Stimulated activated CD4-positive, alpha-beta T cell treated with anti-CD3 and anti-CD28 coated beads, Interleukin-15, amount 100 ng/mL, for 24 hours (primary cell): ENCODE measurements around the gene RBBP8.
"Not testable (repeated sequence)": the region's sequence is repeated elsewhere in the genome, so short reads cannot be mapped to it uniquely, and the experiment has no call there.

Experiments used
- DNase-seq: peaks from one replicate; pipeline ENCODE4 v3.0.0-alpha.2; 2020

RBBP8 gene

DNA sequence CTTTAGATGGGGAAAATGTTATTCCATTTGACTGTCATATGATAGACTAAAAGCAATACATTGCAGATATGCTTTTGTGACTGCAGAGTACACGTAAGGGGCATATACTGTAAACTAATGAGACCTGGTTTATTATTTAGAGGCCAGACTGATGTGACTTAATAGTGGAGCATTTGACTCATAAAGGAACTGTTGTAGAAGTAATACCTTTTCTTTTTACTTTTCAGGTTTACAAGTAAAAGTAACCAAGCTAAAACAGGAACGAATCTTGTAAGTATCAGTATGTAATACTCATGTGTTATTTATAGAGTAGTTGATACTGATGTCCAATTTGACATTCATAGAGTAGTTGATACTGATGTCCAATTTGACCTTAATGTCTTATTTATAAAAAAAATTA, 13.1 kb downstream of the RBBP8 start:
- no peak for DNase-seq

- DNase-seq, result no peak
Observed at GRCh38 chr18:22946846-22947245, 13.7 kb downstream of the RBBP8 start.

DNA sequence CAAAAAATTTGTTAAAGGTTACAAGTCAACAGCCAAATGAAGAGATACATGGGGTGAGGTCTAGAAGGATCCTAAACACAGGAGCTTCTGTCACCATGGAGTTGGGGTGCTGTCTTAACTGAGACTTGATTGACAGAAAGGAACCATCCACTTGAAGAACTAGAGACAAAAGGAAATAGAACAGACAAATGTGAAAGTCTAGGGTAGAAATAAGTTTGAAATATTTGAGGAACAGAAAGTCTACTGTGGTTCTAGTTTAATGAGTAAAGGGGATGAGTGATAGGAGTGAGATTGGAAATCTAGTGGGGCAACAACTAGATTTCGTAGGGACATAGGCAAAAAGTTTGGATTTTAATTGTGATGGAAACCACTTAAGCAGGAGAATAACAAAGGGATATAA, 18.7 kb downstream of the RBBP8 start:
- DNase-seq, result no peak

- DNase-seq, result no peak
Observed at GRCh38 chr18:22952525-22952924, 19.4 kb downstream of the RBBP8 start.

DNA sequence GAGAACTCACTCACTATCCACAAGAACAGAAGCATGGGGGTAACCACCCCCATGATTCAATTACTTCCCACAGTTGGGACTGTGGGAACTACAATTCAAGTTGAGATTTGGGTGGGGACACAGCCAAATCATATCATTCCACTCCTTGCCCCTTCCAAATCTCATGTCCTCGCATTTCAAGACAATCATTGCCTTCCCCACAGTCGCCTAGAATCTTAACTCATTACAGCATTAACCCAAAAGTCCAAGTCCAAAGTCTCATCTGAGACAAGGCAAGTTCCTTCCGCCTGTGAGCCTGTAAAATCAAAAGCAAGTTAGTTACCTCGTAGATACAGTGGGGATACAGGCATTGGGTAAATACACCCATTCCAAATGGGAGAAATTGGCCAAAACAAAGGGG, 20.9 kb downstream of the RBBP8 start:
- not testable (repeated sequence) for DNase-seq

DNA sequence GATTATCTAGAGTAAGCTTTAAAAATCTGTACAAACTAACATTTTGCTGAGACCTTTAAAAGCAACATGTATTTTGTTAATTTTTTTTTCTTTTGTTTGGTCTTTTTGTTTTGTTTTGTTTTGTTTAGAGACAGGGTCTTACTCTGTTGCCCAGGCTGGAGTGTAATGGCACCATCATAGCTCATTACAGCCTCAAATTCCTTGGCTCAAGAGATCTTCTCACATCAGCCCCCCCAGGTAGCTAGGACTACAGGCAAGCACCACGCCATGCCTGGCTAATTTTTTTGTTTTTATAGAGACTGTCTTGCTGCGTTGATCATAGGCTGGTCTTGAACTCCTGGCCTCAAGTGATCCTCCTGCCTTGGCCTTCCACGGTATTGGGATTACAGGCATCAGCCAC, 23.1 kb downstream of the RBBP8 start:
- no peak for DNase-seq

DNA sequence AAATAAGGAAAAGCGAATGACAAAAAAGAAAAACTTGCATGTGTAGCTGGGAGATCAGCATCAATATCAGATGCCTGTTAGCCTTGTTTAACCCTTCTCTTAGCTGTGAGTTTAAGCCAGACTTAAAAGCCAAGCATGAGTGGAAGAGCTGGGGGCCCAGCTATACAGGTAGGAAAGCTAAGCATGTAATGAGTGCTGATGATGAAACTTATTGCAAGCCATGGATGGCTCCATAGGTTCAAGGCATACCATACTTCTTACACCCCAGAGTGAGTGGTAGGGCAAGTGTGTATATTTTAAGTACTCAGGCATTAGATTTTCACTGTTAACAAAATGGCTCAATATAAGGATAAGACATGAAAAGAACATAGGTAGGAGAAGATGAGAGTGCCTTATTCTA, 28.0 kb downstream of the RBBP8 start:
- no peak for DNase-seq

DNA sequence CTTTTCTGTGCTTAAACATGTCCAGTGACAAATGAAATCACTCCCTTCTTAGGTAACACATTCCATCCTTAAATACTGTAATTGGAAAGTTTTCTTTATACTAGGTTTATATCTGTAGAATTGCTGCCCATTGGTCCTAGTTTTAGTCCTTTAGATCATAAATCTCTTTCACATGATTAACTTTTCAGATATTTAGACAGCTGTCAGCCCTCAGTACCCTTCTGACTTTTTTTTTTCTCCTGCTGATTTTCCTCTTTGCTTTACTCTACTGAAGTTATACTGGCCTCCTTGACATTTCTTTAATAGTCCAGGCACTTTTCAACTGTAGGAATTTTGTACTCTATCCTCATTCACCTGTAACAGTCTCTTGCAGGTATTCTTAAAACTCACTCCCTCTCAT, 28.9 kb downstream of the RBBP8 start:
- no peak for DNase-seq

- DNase-seq, result no peak
Observed at GRCh38 chr18:22964116-22964515, 31.0 kb downstream of the RBBP8 start.

DNA sequence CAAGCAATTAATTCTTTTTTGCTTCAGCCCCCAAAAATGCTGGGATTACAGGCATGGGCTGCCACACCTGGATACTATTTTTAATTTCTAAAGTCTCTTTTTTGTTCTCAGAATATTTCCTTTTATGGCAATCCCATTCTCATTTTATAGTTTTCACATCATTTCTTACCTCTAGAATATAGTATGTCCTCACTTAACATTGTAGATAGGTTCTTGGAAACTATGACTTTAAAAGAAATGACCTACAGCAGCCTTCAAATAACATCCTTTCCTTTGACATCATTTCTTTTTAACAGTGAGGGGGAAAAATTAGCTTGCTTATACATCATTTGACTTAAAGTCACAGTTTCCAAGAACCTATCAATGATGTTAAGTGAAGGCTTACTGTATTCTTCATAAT, 31.6 kb downstream of the RBBP8 start:
- no peak for DNase-seq

- no peak for DNase-seq
Observed at GRCh38 chr18:22971038-22971437, 37.9 kb downstream of the RBBP8 start.

GRCh38 chr18:22974001-22974400, 40.9 kb downstream of the RBBP8 start:
- DNase-seq, result no peak

DNA sequence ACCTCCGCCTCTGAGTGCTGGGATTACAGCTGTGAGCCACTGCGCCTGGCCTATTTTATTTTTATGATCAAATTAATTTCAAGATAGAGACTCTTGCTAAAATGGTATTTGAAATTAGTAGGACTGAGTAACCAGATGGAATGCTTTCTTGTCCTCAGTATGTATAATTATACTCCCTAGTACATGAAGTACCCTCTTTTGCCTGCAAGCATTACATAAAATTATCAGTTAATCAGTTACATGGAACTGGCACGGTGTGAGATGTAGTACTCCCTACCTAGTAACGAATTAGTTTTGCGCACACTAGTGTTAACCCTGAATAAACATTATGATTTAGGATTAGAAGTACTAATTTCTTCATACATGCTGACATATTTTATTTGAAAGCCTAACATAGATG, 41.6 kb downstream of the RBBP8 start:
- no peak for DNase-seq

DNA sequence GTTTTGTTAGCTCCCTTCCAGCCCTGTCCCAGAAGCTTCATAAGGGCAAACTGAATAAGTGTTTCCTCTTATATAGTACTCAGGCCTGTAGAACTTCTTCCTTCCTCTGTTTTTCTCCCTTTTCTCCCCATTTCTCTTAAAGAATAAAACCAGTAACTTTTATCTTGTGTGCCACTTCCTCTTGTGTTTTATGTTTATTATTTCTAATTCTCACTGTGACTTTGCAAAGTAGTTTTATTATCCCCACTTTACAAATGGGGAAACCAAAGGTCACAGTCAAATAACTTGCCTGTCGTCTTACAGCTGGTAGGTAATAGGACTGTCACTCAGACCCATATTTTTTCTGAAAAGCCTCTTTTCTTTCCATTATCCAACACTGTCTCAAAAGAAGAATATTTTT, 42.4 kb downstream of the RBBP8 start:
- DNase-seq, result no peak

GRCh38 chr18:22977847-22978701, 44.9 kb downstream of the RBBP8 start:
- DNase-seq, result no peak

GRCh38 chr18:22980394-22980793, 47.3 kb downstream of the RBBP8 start:
- DNase-seq, result no peak

GRCh38 chr18:22981274-22982133, 48.4 kb downstream of the RBBP8 start:
- DNase-seq, result no peak

GRCh38 chr18:22983175-22983574, 50.0 kb downstream of the RBBP8 start:
- DNase-seq, result no peak

GRCh38 chr18:22985250-22985649, 52.1 kb downstream of the RBBP8 start:
- no peak for DNase-seq

GRCh38 chr18:22987547-22988189, 54.5 kb downstream of the RBBP8 start:
- no peak for DNase-seq

- no peak for DNase-seq
Observed at GRCh38 chr18:22988208-22988607, 55.1 kb downstream of the RBBP8 start.

GRCh38 chr18:22998344-22998743, 65.2 kb downstream of the RBBP8 start:
- DNase-seq, result no peak

- DNase-seq, result no peak
Observed at GRCh38 chr18:22999212-22999611, 66.1 kb downstream of the RBBP8 start.

DNA sequence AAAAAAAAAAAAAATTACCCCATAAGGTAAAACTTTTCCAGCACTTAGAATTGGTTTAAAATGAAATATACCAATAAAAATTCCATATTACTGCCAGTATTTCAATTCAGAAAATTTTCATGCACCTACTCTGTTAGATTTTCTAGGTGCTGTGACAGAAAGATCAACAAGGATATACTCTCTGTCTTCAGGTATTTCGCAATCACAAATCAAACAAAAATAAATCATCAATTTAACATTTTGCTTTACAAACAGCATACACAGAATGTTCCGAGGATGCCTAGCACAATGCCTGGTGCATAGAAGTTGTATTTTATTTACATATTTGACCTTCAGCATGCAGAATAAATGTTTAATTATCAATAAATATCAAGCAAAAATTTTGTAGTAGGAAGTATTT, 66.5 kb downstream of the RBBP8 start:
- no peak for DNase-seq
